ENCODE data around the gene NR5A1.

NR5A1 gene

GRCh38 chr9:124506931-124507879, at the start of gene NR5A1:
Gene NR5A1 (minus strand): TSS chr9:124507399. CDS start chr9:124503395, 4,004 bp downstream.
- TF ChIP-seq, protein P1, sequence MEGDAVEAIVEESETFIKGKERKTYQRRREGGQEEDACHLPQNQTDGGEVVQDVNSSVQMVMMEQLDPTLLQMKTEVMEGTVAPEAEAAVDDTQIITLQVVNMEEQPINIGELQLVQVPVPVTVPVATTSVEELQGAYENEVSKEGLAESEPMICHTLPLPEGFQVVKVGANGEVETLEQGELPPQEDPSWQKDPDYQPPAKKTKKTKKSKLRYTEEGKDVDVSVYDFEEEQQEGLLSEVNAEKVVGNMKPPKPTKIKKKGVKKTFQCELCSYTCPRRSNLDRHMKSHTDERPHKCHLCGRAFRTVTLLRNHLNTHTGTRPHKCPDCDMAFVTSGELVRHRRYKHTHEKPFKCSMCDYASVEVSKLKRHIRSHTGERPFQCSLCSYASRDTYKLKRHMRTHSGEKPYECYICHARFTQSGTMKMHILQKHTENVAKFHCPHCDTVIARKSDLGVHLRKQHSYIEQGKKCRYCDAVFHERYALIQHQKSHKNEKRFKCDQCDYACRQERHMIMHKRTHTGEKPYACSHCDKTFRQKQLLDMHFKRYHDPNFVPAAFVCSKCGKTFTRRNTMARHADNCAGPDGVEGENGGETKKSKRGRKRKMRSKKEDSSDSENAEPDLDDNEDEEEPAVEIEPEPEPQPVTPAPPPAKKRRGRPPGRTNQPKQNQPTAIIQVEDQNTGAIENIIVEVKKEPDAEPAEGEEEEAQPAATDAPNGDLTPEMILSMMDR (IDR thresholded peaks at IDR 0.05; ENCODE audit: low read depth, low read length), result no peak
- no peak within 1 kb of the TSS for H3K27ac ChIP-seq
- no peak for DNase-seq

DNA sequence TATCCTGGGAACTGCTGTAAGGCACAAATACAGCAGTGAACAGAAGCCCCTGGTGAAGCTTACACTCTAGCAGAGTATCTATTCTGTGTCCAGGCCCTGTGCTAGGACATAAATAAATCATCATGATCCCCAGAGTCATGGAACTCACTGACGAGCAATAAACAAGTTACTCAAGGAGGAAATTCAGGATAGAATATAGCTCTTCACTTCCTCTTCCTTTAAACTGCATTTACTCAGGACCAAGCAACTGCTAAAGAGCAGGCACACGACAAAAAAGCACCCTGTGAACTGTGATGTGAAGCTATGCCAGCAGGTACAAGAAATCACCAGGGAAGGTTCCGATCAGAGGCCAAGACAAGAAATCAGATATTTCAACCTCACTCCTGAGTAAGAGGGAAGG, 47.8 kb upstream of the NR5A1 start:
- DNase-seq, result no peak
- H3K4me3 ChIP-seq (ENCODE audit: low read depth, low read length), result no peak overlapping the region
- no peaks in the 10 kb centered on the region for H3K9me3 ChIP-seq (ENCODE audit: severe bottlenecking)
- H3K27me3 ChIP-seq (ENCODE audit: insufficient read depth, low read depth, severe bottlenecking), result no peaks in the 10 kb centered on the region
- peaks cover 31% of the 10 kb centered on the region for H3K36me3 ChIP-seq
- TF ChIP-seq, protein P1 (IDR thresholded peaks at IDR 0.05; ENCODE audit: low read depth, low read length), result no peak
- H3K27ac ChIP-seq, result no peak overlapping the region

More at GRCh38 chr9:124506931-124507879, at the start of gene NR5A1:
- Histone ChIP-seq H3K4me3 (ENCODE audit: low read depth, low read length) (no peak within 1 kb of the TSS), H3K27me3 (ENCODE audit: insufficient read depth, low read depth, severe bottlenecking) (peaks cover 13% of the 10 kb centered on the region), H3K9me3 (ENCODE audit: severe bottlenecking) (peaks cover 7% of the 10 kb centered on the region), H3K36me3 (no peaks in the 10 kb centered on the region)

DNA sequence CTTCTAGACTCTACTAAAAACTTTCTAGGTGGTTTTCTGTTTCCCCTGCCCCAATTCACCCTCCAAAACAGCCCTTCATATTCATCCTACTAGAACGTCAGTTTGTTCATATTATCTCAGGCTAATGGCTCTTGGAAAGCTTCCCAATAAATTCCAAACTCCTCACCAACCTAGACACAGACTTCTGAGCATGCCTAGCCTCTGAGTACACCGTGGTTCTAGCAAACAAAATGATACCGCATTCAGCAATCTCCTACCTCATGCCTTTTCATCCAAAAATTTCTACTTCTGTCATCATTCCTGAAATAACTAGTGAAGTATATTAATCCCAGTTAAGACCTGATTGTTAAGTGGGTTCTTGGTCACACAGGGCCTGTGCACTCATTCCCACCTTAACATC, 46.5 kb upstream of the NR5A1 start:
- TF ChIP-seq, protein P1 (IDR thresholded peaks at IDR 0.05; ENCODE audit: low read depth, low read length), result no peak
- Histone ChIP-seq H3K27ac (no peak overlapping the region), H3K4me3 (ENCODE audit: low read depth, low read length) (no peak overlapping the region), H3K9me3 (ENCODE audit: severe bottlenecking) (no peaks in the 10 kb centered on the region), H3K27me3 (ENCODE audit: insufficient read depth, low read depth, severe bottlenecking) (no peaks in the 10 kb centered on the region), H3K36me3 (peaks cover 31% of the 10 kb centered on the region)
- DNase-seq, result no peak

GRCh38 chr9:124552273-124552605, 45.0 kb upstream of the NR5A1 start:
- no peaks in the 10 kb centered on the region for H3K9me3 ChIP-seq (ENCODE audit: severe bottlenecking)
- H3K27ac ChIP-seq, result no peak overlapping the region
- TF ChIP-seq, protein P1 (IDR thresholded peaks at IDR 0.05; ENCODE audit: low read depth, low read length), result no peak
- peaks cover 31% of the 10 kb centered on the region for H3K36me3 ChIP-seq
- DNase-seq, result no peak
- no peak overlapping the region for H3K4me3 ChIP-seq (ENCODE audit: low read depth, low read length)
- H3K27me3 ChIP-seq (ENCODE audit: insufficient read depth, low read depth, severe bottlenecking), result no peaks in the 10 kb centered on the region

GRCh38 chr9:124551472-124552272, 44.5 kb upstream of the NR5A1 start:
- H3K36me3 ChIP-seq, result peaks cover 31% of the 10 kb centered on the region
- no peak overlapping the region for H3K4me3 ChIP-seq (ENCODE audit: low read depth, low read length)
- H3K27me3 ChIP-seq (ENCODE audit: insufficient read depth, low read depth, severe bottlenecking), result no peaks in the 10 kb centered on the region
- peak; percentile 79 for DNase-seq
- no peak overlapping the region for H3K27ac ChIP-seq
- TF ChIP-seq, protein P1 (IDR thresholded peaks at IDR 0.05; ENCODE audit: low read depth, low read length), result peak; percentile 84
- H3K9me3 ChIP-seq (ENCODE audit: severe bottlenecking), result no peaks in the 10 kb centered on the region

All from WERI-Rb-1 (cell line).